CD14-positive monocyte (primary cell): ENCODE measurements around the gene MPRIP. TPM values are rescaled to one million over a fixed set of nuclear protein-coding genes. Genes with fewer than 3 reads are reported as not detected.

Experiments used
- DNase-seq, 3 donors: peaks; one replicate each; pipeline ENCODE4 v3.0.0-alpha.2; 2011 to 2022
- H2AFZ ChIP-seq: 2 replicates; pipeline ENCODE4 v1.6.0; 2012; ENCODE audit warnings: mild to moderate bottlenecking, low read depth, low read length, inconsistent platforms; ENCODE audit not compliant: insufficient read depth, poor library complexity, severe bottlenecking
- H3K27ac ChIP-seq, 2 donors: 1 replicate in 1 of 2; 2 replicates in 1 of 2; pipeline ENCODE4 v1.5.1; 2012 to 2013; ENCODE audit warnings: low read length in 2 of 2, control low read depth in 1 of 2, inconsistent platforms in 1 of 2, low read depth in 1 of 2, mild to moderate bottlenecking in 1 of 2
- H3K27me3 ChIP-seq, 2 donors: one replicate each; pipeline versions ENCODE4 v1.6.0 to v1.6.1; 2011 to 2013; ENCODE audit warnings: low read length in 2 of 2; ENCODE audit not compliant: control insufficient read depth in 2 of 2, insufficient read depth in 2 of 2
- H3K36me3 ChIP-seq, 2 donors: replicated peaks in 1 of 2; 1 replicate in 1 of 2; 2 replicates in 1 of 2; pipeline versions ENCODE4 v1.5.1 to v1.6.1; 2012 to 2013; ENCODE audit warnings: low read length in 2 of 2, control low read depth in 1 of 2, inconsistent platforms in 1 of 2, mild to moderate bottlenecking in 1 of 2; ENCODE audit not compliant: insufficient read depth in 2 of 2, control insufficient read depth in 1 of 2
- H3K4me1 ChIP-seq, 2 donors: 1 replicate in 1 of 2; 2 replicates in 1 of 2; pipeline versions ENCODE4 v1.5.1 to v1.6.1; 2012 to 2013; ENCODE audit warnings: low read length in 2 of 2, control low read depth in 1 of 2, inconsistent platforms in 1 of 2, mild to moderate bottlenecking in 1 of 2, moderate library complexity in 1 of 2; ENCODE audit not compliant: insufficient read depth in 2 of 2, control insufficient read depth in 1 of 2
- H3K4me2 ChIP-seq: replicated peaks from 2 replicates; pipeline ENCODE3; 2012; ENCODE audit warnings: low read length, moderate library complexity, mild to moderate bottlenecking; ENCODE audit not compliant: poor library complexity, severe bottlenecking; ENCODE audit errors: extremely low read depth
- H3K4me3 ChIP-seq, 3 experiments: fragments of 200-600 bp in 1 of 3; sonication (generic) in 1 of 3; replicated peaks in 1 of 3; 1 replicate in 2 of 3; 2 replicates in 1 of 3; pipeline ENCODE4 v1.5.1; 2011 to 2013; ENCODE audit warnings: low read length in 3 of 3, mild to moderate bottlenecking in 3 of 3, control low read depth in 2 of 3, low read depth in 2 of 3, inconsistent platforms in 1 of 3, moderate library complexity in 1 of 3
- H3K79me2 ChIP-seq: 2 replicates; pipeline ENCODE4 v1.6.0; 2012; ENCODE audit warnings: mild to moderate bottlenecking, control low read depth, inconsistent platforms, low read length, moderate library complexity; ENCODE audit not compliant: insufficient read depth
- H3K9ac ChIP-seq: 2 replicates; pipeline ENCODE4 v1.6.0; 2017; ENCODE audit warnings: low read length, mild to moderate bottlenecking; ENCODE audit not compliant: insufficient read depth, poor library complexity, severe bottlenecking
- H3K9me3 ChIP-seq, 2 donors: replicated peaks in 1 of 2; 1 replicate in 1 of 2; 2 replicates in 1 of 2; pipeline versions ENCODE4 v1.5.1 to v1.6.1; 2012 to 2013; ENCODE audit warnings: low read length in 2 of 2, control low read depth in 1 of 2; ENCODE audit not compliant: control insufficient read depth in 1 of 2, insufficient read depth in 1 of 2
- H4K20me1 ChIP-seq: 2 replicates; pipeline ENCODE4 v1.6.0; 2012; ENCODE audit warnings: mild to moderate bottlenecking, low read length, control low read depth, moderate library complexity; ENCODE audit not compliant: insufficient read depth
- H3K27ac Mint-ChIP-seq, 7 donors: one replicate each; pipeline ENCODE4 v1.8.0; 2020; ENCODE audit warnings: mild to moderate bottlenecking in 7 of 7, mixed read lengths in 7 of 7, moderate library complexity in 6 of 7, inconsistent platforms in 2 of 7
- H3K27me3 Mint-ChIP-seq, 3 donors: one replicate each; pipeline ENCODE4 v1.8.0; 2021 to 2022; ENCODE audit warnings: low read depth in 3 of 3, mild to moderate bottlenecking in 3 of 3, mixed read lengths in 3 of 3, moderate library complexity in 3 of 3, inconsistent platforms in 1 of 3
- H3K36me3 Mint-ChIP-seq, 2 donors: one replicate each; pipeline ENCODE4 v1.8.0; 2020; ENCODE audit warnings: mixed read lengths in 2 of 2, inconsistent platforms in 1 of 2, mild to moderate bottlenecking in 1 of 2
- H3K4me1 Mint-ChIP-seq: one replicate; pipeline ENCODE4 v1.8.0; 2020; ENCODE audit warnings: mild to moderate bottlenecking, mixed read lengths
- H3K4me3 Mint-ChIP-seq, 2 donors: one replicate each; pipeline ENCODE4 v1.8.0; 2020; ENCODE audit warnings: mild to moderate bottlenecking in 2 of 2, mixed read lengths in 2 of 2, moderate library complexity in 1 of 2
- H3K9me3 Mint-ChIP-seq, 7 donors: one replicate each; pipeline ENCODE4 v1.8.0; 2020 to 2022; ENCODE audit warnings: mixed read lengths in 7 of 7, mild to moderate bottlenecking in 6 of 7, moderate library complexity in 6 of 7, inconsistent platforms in 2 of 7
- WGBS: methylation state at CpG from one replicate; pipeline ENCODE4 v1.1.5; 2013; ENCODE audit warnings: missing lambda C conversion rate; ENCODE audit not compliant: insufficient coverage; 5-methylcytosine and 5-hydroxymethylcytosine counted together
- intact Hi-C, 2 donors: fragments of 100-400 bp; cut with micrococcal nuclease; formaldehyde crosslinking; loops; one replicate each; pipeline versions ENCODE4 v1.15.0 to v1.15.1; 2023
- polyA plus RNA-seq, 3 donors: library from polyadenylated mRNA; depleted of rRNA in 1 of 3; unstranded in 2 of 3; stranded (reverse) in 1 of 3; fragments of 300-500 nt in 2 of 3; fragments of >200 nt in 1 of 3; fragmentation: Illumina TruSeq in 2 of 3; gene quantifications; 1 replicate in 2 of 3; 2 replicates in 1 of 3; pipeline ENCODE4 v1.2.3, GENCODE V29; 2012 to 2021
- TF ChIP-seq, protein P1 (sequence below): fragments of 200-600 bp; IDR thresholded peaks from one replicate; pipeline ENCODE4 v1.8.0; 2022; ENCODE audit warnings: antibody characterized with exemption, mild to moderate bottlenecking

Gene MPRIP
- polyA plus RNA-seq, 3 donors: 2.0 to 48.7 (median 2.5) TPM

DNA sequence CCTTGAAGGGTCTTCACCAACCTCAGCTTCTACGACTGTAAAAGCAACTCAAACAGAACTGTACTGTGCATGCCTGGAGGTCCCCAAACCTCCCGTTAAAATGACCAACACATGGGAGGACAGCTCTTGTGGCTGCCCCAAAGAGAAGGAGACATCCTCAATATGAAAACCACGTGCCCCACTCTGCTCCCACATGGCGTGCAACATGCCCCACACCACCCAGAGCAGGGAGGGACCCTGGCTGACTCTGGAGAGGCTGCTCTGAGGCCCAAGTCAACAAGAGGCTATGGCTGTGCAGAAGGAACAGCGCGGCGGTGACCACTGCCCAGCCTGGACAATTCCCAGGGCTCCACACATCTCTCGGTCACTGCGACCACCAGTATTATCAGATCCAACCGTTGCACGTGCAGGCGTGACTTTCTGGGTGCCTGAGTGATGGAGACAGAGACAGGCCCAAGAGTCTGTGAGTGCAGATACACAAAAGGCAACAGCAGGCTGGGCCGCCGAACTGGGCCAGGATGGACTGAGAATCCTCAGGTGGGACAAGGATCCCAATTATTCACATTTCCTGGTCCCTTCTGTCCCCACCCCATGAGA, 162.5 kb downstream of the MPRIP start:
- Histone ChIP-seq H3K79me2 (no peaks in the 10 kb centered on the region), H3K4me3 (peak overlapping the region in 1 of 3 experiments; percentile 65), H4K20me1 (no peaks in the 10 kb centered on the region), H3K4me2 (peak overlapping the region; percentile 63), H3K27me3 (peaks cover 0 to 5% of the 10 kb centered on the region in 2 donors), H3K9me3 (no peaks in the 10 kb centered on the region), H3K4me1 (peaks cover 16 to 26% of the 10 kb centered on the region in 2 donors), H3K9ac (peak overlapping the region; percentile 51), H3K36me3 (no peaks in the 10 kb centered on the region), H3K27ac (no peak overlapping the region), H2AFZ (peak overlapping the region; percentile 75)
- peaks cover 0 to 7% (median 0%) of the 10 kb centered on the region in 7 donors for H3K9me3 Mint-ChIP-seq
- peaks cover 19 to 30% of the 10 kb centered on the region in 2 donors for H3K36me3 Mint-ChIP-seq
- intact Hi-C loops: no loop called here
- 86% methylated on average over 14 of the region's 14 CpGs for WGBS
- H3K4me3 Mint-ChIP-seq: peak overlapping the region; percentile 80 to 91
- H3K4me1 Mint-ChIP-seq: peaks cover 23% of the 10 kb centered on the region
- TF ChIP-seq, protein P1, sequence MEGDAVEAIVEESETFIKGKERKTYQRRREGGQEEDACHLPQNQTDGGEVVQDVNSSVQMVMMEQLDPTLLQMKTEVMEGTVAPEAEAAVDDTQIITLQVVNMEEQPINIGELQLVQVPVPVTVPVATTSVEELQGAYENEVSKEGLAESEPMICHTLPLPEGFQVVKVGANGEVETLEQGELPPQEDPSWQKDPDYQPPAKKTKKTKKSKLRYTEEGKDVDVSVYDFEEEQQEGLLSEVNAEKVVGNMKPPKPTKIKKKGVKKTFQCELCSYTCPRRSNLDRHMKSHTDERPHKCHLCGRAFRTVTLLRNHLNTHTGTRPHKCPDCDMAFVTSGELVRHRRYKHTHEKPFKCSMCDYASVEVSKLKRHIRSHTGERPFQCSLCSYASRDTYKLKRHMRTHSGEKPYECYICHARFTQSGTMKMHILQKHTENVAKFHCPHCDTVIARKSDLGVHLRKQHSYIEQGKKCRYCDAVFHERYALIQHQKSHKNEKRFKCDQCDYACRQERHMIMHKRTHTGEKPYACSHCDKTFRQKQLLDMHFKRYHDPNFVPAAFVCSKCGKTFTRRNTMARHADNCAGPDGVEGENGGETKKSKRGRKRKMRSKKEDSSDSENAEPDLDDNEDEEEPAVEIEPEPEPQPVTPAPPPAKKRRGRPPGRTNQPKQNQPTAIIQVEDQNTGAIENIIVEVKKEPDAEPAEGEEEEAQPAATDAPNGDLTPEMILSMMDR: no peak
- H3K27me3 Mint-ChIP-seq: peaks cover 13 to 19% (median 15%) of the 10 kb centered on the region in 3 donors
- H3K27ac Mint-ChIP-seq: peak overlapping the region in 2 of 7 donors; percentile 19 to 53
- DNase-seq: no peak

DNA sequence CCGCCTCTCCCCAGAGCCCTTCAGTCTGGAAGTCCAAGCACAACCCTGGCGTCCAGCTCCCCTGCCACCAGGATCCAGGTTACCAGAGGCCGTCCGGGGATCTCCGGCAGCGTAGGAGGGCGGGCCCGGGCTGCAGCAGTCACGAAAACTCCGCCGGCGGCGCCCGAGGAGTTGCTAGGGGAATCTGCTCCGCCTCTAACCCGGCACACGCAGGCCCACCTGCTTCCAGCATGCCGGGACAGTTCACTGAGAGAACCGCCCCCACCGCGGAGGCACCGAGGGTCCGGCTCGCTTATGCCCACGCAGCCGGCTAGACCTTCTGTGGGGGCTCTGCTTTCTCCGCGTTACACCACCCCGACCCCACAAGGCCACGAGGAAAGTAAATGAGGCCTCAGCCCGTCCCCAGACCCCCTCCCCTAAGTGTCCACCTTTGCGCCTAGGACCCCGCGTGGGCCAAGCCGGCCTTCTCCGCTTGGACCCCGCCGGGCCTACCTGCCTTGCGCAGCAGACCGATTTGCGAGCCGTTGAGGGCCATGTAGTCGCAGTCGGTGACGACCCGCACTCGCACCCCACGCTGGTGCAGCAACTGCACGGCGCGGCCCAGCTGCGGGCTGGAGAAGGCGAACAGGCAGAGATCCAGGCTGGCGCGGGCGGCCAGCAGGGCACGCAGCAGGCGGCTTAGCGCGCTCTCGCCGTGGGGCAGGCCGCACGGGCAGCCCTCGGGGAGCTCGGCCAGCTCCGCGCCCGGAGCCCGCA, 163.3 kb downstream of the MPRIP start:
- Histone ChIP-seq H3K4me2 (peak overlapping the region; percentile 63), H4K20me1 (no peaks in the 10 kb centered on the region), H3K27me3 (peaks cover 0 to 5% of the 10 kb centered on the region in 2 donors), H3K4me3 (peak overlapping the region; percentile 31 to 65 (median 33)), H3K9me3 (no peaks in the 10 kb centered on the region), H3K4me1 (peaks cover 16 to 26% of the 10 kb centered on the region in 2 donors), H3K36me3 (peaks cover 0 to 1% of the 10 kb centered on the region in 2 donors), H3K27ac (no peak overlapping the region), H3K79me2 (no peaks in the 10 kb centered on the region), H2AFZ (peak overlapping the region; percentile 75), H3K9ac (peak overlapping the region; percentile 51)
- intact Hi-C loops: no loop called here
- peaks cover 23% of the 10 kb centered on the region for H3K4me1 Mint-ChIP-seq
- H3K27ac Mint-ChIP-seq: peak overlapping the region in 5 of 7 donors; percentile 12 to 78 (median 50)
- 9% methylated on average over 70 of the region's 70 CpGs for WGBS
- TF ChIP-seq, protein P1: no peak
- H3K9me3 Mint-ChIP-seq: peaks cover 0 to 7% (median 0%) of the 10 kb centered on the region in 7 donors
- H3K36me3 Mint-ChIP-seq: peaks cover 19 to 27% of the 10 kb centered on the region in 2 donors
- H3K4me3 Mint-ChIP-seq: peak overlapping the region; percentile 80 to 91
- H3K27me3 Mint-ChIP-seq: peaks cover 13 to 19% (median 15%) of the 10 kb centered on the region in 3 donors
- DNase-seq: peak; percentile 16 to 64 (median 37)
